Hepatocyte (in vitro differentiated cells): ENCODE measurements around the gene ATP8A2.
"Not testable (repeated sequence)": the region's sequence is repeated elsewhere in the genome, so short reads cannot be mapped to it uniquely, and the experiment has no call there.

Source experiments
- EZH2 ChIP-seq: fragments of 200-600 bp; sonication (generic); IDR thresholded peaks from 2 replicates; pipeline ENCODE4 v1.6.1; 2016; ENCODE audit warnings: antibody characterized with exemption, mild to moderate bottlenecking, borderline replicate concordance
- TF ChIP-seq, protein P1 (sequence below): fragments of 200-600 bp; sonication (generic); IDR thresholded peaks from 2 replicates; pipeline ENCODE4 v1.5.1; 2016; ENCODE audit warnings: antibody characterized with exemption, mild to moderate bottlenecking; ENCODE audit not compliant: poor library complexity

- TF ChIP-seq, protein P1, sequence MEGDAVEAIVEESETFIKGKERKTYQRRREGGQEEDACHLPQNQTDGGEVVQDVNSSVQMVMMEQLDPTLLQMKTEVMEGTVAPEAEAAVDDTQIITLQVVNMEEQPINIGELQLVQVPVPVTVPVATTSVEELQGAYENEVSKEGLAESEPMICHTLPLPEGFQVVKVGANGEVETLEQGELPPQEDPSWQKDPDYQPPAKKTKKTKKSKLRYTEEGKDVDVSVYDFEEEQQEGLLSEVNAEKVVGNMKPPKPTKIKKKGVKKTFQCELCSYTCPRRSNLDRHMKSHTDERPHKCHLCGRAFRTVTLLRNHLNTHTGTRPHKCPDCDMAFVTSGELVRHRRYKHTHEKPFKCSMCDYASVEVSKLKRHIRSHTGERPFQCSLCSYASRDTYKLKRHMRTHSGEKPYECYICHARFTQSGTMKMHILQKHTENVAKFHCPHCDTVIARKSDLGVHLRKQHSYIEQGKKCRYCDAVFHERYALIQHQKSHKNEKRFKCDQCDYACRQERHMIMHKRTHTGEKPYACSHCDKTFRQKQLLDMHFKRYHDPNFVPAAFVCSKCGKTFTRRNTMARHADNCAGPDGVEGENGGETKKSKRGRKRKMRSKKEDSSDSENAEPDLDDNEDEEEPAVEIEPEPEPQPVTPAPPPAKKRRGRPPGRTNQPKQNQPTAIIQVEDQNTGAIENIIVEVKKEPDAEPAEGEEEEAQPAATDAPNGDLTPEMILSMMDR: not testable (repeated sequence)
- not testable (repeated sequence) for TF ChIP-seq EZH2
These were observed 697.9 kb downstream of the ATP8A2 start for GRCh38 chr13:26069642-26070041.
